IMR-90 (cell line): ENCODE measurements around the gene RBBP6. TPM values are rescaled to one million over a fixed set of nuclear protein-coding genes. Genes with fewer than 3 reads are reported as not detected.

Experiments
- ATAC-seq: fragments of 200-7000 bp; cut with Tn5 transposase; 2 replicates; pipeline ENCODE4 v1.9.1; 2020; ENCODE audit warnings: low read depth, mild to moderate bottlenecking, moderate library complexity
- BruUV-seq: library from RNA; stranded (reverse); fragments of 400-500 nt; replicated peaks from 2 replicates; lab custom pipeline; 2021; lab: Mats Ljungman, UMichigan
- CTCF ChIA-PET: fragments of 300-600 bp; formaldehyde crosslinking; extraction: SDS; loops from one replicate; lab custom pipeline; 2021; ENCODE audit warnings: antibody characterized with exemption; lab: Yijun Ruan, JAX
- POLR2A ChIA-PET: fragments of 300-600 bp; sonication (Branson Sonifier 250); formaldehyde crosslinking; loops from one replicate; lab custom pipeline; 2022; ENCODE audit warnings: antibody characterized with exemption; ENCODE audit not compliant: unreplicated experiment; lab: Charles Lee
- DNase-seq: peaks from one replicate; pipeline ENCODE4 v3.0.0; 2013
- H2AFZ ChIP-seq: replicated peaks from 2 replicates; pipeline ENCODE3; 2013; ENCODE audit warnings: low read length, mild to moderate bottlenecking; ENCODE audit not compliant: poor library complexity
- H2AK5ac ChIP-seq: 2 replicates; pipeline ENCODE4 v1.6.1; 2013; ENCODE audit warnings: low read depth, low read length, inconsistent platforms
- H2AK9ac ChIP-seq: replicated peaks from 2 replicates; pipeline ENCODE3; 2013; ENCODE audit warnings: mild to moderate bottlenecking, low read depth, low read length, moderate library complexity; ENCODE audit not compliant: poor library complexity
- H2BK120ac ChIP-seq: 2 replicates; pipeline ENCODE4 v1.6.1; 2013; ENCODE audit warnings: low read depth, low read length, inconsistent platforms
- H2BK15ac ChIP-seq: 3 replicates; pipeline ENCODE4 v1.6.1; 2013; ENCODE audit warnings: low read depth, low read length, inconsistent platforms
- H2BK20ac ChIP-seq: 2 replicates; pipeline ENCODE4 v1.6.1; 2013; ENCODE audit warnings: low read depth, mild to moderate bottlenecking, inconsistent platforms, low read length, moderate library complexity
- H2BK5ac ChIP-seq: 2 replicates; pipeline ENCODE4 v1.6.1; 2013; ENCODE audit warnings: mild to moderate bottlenecking, low read depth, low read length, inconsistent platforms; ENCODE audit not compliant: poor library complexity, severe bottlenecking
- H3K14ac ChIP-seq: replicated peaks from 2 replicates; pipeline ENCODE4 v1.6.1; 2013; ENCODE audit warnings: low read depth, low read length, inconsistent platforms
- H3K18ac ChIP-seq: 2 replicates; pipeline ENCODE4 v1.6.1; 2013; ENCODE audit warnings: low read depth, low read length, control low read depth
- H3K23ac ChIP-seq: 2 replicates; pipeline ENCODE4 v1.6.1; 2013; ENCODE audit warnings: low read depth, low read length, inconsistent platforms
- H3K27ac ChIP-seq: 2 replicates; pipeline ENCODE4 v1.5.1; 2013; ENCODE audit warnings: mild to moderate bottlenecking, control low read depth, low read length; ENCODE audit not compliant: insufficient read depth
- H3K27me3 ChIP-seq: 2 replicates; pipeline ENCODE4 v1.6.1; 2013; ENCODE audit warnings: low read length; ENCODE audit not compliant: control insufficient read depth, insufficient read depth
- H3K36me3 ChIP-seq: 2 replicates; pipeline ENCODE4 v1.6.1; 2013; ENCODE audit warnings: low read length, mixed read lengths; ENCODE audit not compliant: control insufficient read depth, insufficient read depth
- H3K4ac ChIP-seq: 2 replicates; pipeline ENCODE4 v1.6.1; 2013; ENCODE audit warnings: low read depth, low read length, inconsistent platforms
- H3K4me1 ChIP-seq: 2 replicates; pipeline ENCODE4 v1.6.1; 2013; ENCODE audit warnings: low read length, mixed read lengths; ENCODE audit not compliant: control insufficient read depth, insufficient read depth
- H3K4me2 ChIP-seq: 2 replicates; pipeline ENCODE4 v1.6.1; 2013; ENCODE audit warnings: low read depth, mild to moderate bottlenecking, control low read depth, low read length, moderate library complexity
- H3K4me3 ChIP-seq: 2 replicates; pipeline ENCODE4 v1.5.1; 2013; ENCODE audit warnings: low read depth, mild to moderate bottlenecking, control low read depth, low read length, moderate library complexity; ENCODE audit not compliant: insufficient read depth
- H3K56ac ChIP-seq: 2 replicates; pipeline ENCODE4 v1.6.1; 2013; ENCODE audit warnings: low read length, inconsistent platforms; ENCODE audit not compliant: insufficient read depth; ENCODE audit errors: extremely low read depth
- H3K79me1 ChIP-seq, 2 experiments: 2 replicates each; pipeline ENCODE4 v1.6.1; 2013; ENCODE audit warnings: low read length in 2 of 2, inconsistent platforms in 1 of 2, low read depth in 1 of 2
- H3K9ac ChIP-seq: 2 replicates; pipeline ENCODE4 v1.6.1; 2013; ENCODE audit warnings: low read depth, low read length, control low read depth
- H3K9me1 ChIP-seq: 2 replicates; pipeline ENCODE4 v1.6.1; 2013; ENCODE audit warnings: low read length, inconsistent platforms; ENCODE audit not compliant: insufficient read depth
- H3K9me3 ChIP-seq: 2 replicates; pipeline ENCODE4 v1.6.1; 2013; ENCODE audit warnings: low read length; ENCODE audit not compliant: control insufficient read depth, insufficient read depth
- H4K20me1 ChIP-seq: 2 replicates; pipeline ENCODE4 v1.6.1; 2013; ENCODE audit warnings: low read length, inconsistent platforms; ENCODE audit not compliant: insufficient read depth
- H4K5ac ChIP-seq: 2 replicates; pipeline ENCODE4 v1.6.1; 2013; ENCODE audit warnings: mild to moderate bottlenecking, low read depth, low read length, control low read depth
- H4K8ac ChIP-seq, 2 experiments: 2 replicates each; pipeline ENCODE4 v1.6.1; 2013; ENCODE audit warnings: low read depth in 2 of 2, low read length in 2 of 2, control low read depth in 1 of 2, inconsistent platforms in 1 of 2
- H4K91ac ChIP-seq: 2 replicates; pipeline ENCODE4 v1.6.1; 2013; ENCODE audit warnings: low read depth, low read length, inconsistent platforms; ENCODE audit not compliant: insufficient read depth
- BHLHE40 ChIP-seq: fragments of 150-350 bp; IDR thresholded peaks from 2 replicates; pipeline ENCODE4 v1.6.1; 2016; ENCODE audit warnings: mild to moderate bottlenecking, low read depth, low read length
- CEBPB ChIP-seq: IDR thresholded peaks from 2 replicates; pipeline ENCODE4 v1.6.1; 2012; ENCODE audit warnings: low read depth, low read length, improper control_type of control experiment
- CHD1 ChIP-seq: IDR thresholded peaks from 2 replicates; pipeline ENCODE4 v1.6.1; 2012; ENCODE audit warnings: low read depth, low read length, improper control_type of control experiment
- CTCF ChIP-seq: conservative IDR thresholded peaks from 2 replicates; pipeline ENCODE4 v1.5.1; 2012; ENCODE audit warnings: mild to moderate bottlenecking, low read depth, low read length, improper control_type of control experiment
- FOS ChIP-seq: fragments of 150-350 bp; IDR thresholded peaks from 2 replicates; pipeline ENCODE4 v1.6.1; 2016; ENCODE audit warnings: low read depth, low read length
- MAFK ChIP-seq: IDR thresholded peaks from 2 replicates; pipeline ENCODE4 v1.6.1; 2012; ENCODE audit warnings: low read depth, low read length, improper control_type of control experiment
- MAZ ChIP-seq: IDR thresholded peaks from 2 replicates; pipeline ENCODE4 v1.6.1; 2012; ENCODE audit warnings: low read depth, mild to moderate bottlenecking, low read length, improper control_type of control experiment, moderate library complexity, borderline replicate concordance
- POLR2A ChIP-seq: IDR thresholded peaks from 2 replicates; pipeline ENCODE4 v1.6.1; 2012; ENCODE audit warnings: mild to moderate bottlenecking, low read depth, low read length
- RCOR1 ChIP-seq: IDR thresholded peaks from 2 replicates; pipeline ENCODE4 v1.6.1; 2012; ENCODE audit warnings: mild to moderate bottlenecking, low read length, improper control_type of control experiment; ENCODE audit not compliant: insufficient replicate concordance
- RFX5 ChIP-seq: IDR thresholded peaks from 2 replicates; pipeline ENCODE4 v1.8.0; 2012; ENCODE audit warnings: low read depth, mild to moderate bottlenecking, low read length, moderate library complexity
- SMC3 ChIP-seq: fragments of 150-350 bp; IDR thresholded peaks from 2 replicates; pipeline ENCODE4 v1.6.1; 2016; ENCODE audit warnings: low read depth, mild to moderate bottlenecking, antibody characterized with exemption, low read length, moderate library complexity
- WGBS, 2 experiments: methylation state at CpG; one replicate each; pipeline versions ENCODE4 v1.1.5 to v1.1.7; 2013; ENCODE audit warnings: missing lambda C conversion rate in 2 of 2; ENCODE audit not compliant: insufficient read length in 1 of 2; ENCODE audit errors: extremely low coverage in 2 of 2; 5-methylcytosine and 5-hydroxymethylcytosine counted together
- dilution Hi-C: fragments of 300-500 bp; cut with HindIII; formaldehyde crosslinking; loops from one replicate; pipeline ENCODE4 v1.14.3; 2018; ENCODE audit warnings: low sequenced_read_pairs; ENCODE audit not compliant: unreplicated experiment
- in situ Hi-C: fragments of 300-500 bp; cut with MboI; formaldehyde crosslinking; loops from 3 replicates; pipeline ENCODE4 v1.14.3; 2019; ENCODE audit warnings: low sequenced_read_pairs, inconsistent platforms, mixed read lengths
- intact Hi-C: fragments of 100-400 bp; cut with micrococcal nuclease; formaldehyde crosslinking; loops from 2 replicates; pipeline ENCODE4 v1.10.0; 2022
- polyA plus RNA-seq, 3 experiments: library from polyadenylated mRNA; depleted of rRNA; stranded (reverse); fragments of >200 nt; gene quantifications; 2 replicates each; pipeline ENCODE4 v1.2.3, GENCODE V29; 2012; ENCODE audit warnings: low replicate concordance in 1 of 3
- total RNA-seq: library from RNA; depleted of rRNA; stranded (reverse); fragments of >200 nt; gene quantifications from 2 replicates; pipeline ENCODE4 v1.2.3, GENCODE V29; 2012

RBBP6 gene
- total and polyA plus RNA-seq, 2 of the 4 experiments (the other 2 are of a cell fraction) = 7.2 to 17.8 TPM

- Histone ChIP-seq H4K8ac (no peak overlapping the region), H4K91ac (no peak overlapping the region), H3K27ac (no peak overlapping the region), H3K36me3 (no peaks in the 10 kb centered on the region), H2AK5ac (no peak overlapping the region; the same call in 1 of the 2 replicates), H2AK9ac (no peak overlapping the region), H4K20me1 (no peaks in the 10 kb centered on the region), H3K9ac (no peak overlapping the region), H3K4me3 (no peak overlapping the region), H3K14ac (no peak overlapping the region), H2AFZ (no peak overlapping the region), H3K56ac (no peak overlapping the region), H2BK120ac (no peak overlapping the region), H3K9me3 (no peaks in the 10 kb centered on the region), H2BK15ac (no peak overlapping the region), H4K5ac (no peak overlapping the region), H3K23ac (no peak overlapping the region), H3K4me2 (no peak overlapping the region), H3K4me1 (peaks cover 5% of the 10 kb centered on the region; the same call in 1 of the 2 replicates), H3K27me3 (peaks cover 2% of the 10 kb centered on the region; the same call in 1 of the 2 replicates), H3K18ac (no peak overlapping the region), H3K9me1 (peaks cover 4% of the 10 kb centered on the region; the same call in 1 of the 2 replicates), H2BK20ac (no peak overlapping the region), H2BK5ac (no peak overlapping the region), H3K79me1 (no peaks in the 10 kb centered on the region), H3K4ac (no peak overlapping the region)
- DNase-seq (no peak), ATAC-seq (no peak)
- dilution Hi-C loops (no loop called here), intact Hi-C loops (no loop called here), in situ Hi-C loops (loop anchor here (25.0 kb wide), 1 partner anchor 710 kb away; no protein-coding TSS in a partner anchor)
- POLR2A ChIA-PET = no interaction called here
- no TSS peak for BruUV-seq
- CTCF ChIA-PET = interaction anchor here (1.0 to 1.4 kb wide), 2 partner anchors 10 to 11 kb away, joined by 4 to 5 read pairs; no protein-coding TSS in a partner anchor
- TF ChIP-seq FOS (no peak), RCOR1 (no peak), MAFK (no peak), RFX5 (no peak), SMC3 (no peak), CTCF (no peak), MAZ (no peak), POLR2A (no peak), CHD1 (no peak), BHLHE40 (no peak), CEBPB (no peak)
- 92% methylated on average over 2 of the region's 9 CpGs; no CpG with 5 or more reads in 1 of the 2 experiments for WGBS, 2 experiments
These were observed 12.5 kb upstream of the RBBP6 start for GRCh38 chr16:24526701-24527495.
